SU-DHL-6 (cell line): ENCODE measurements around the gene CXCR5.

ENCODE experiments used
- H2AFZ ChIP-seq: fragments of 200-600 bp; sonication (generic); 2 replicates; pipeline ENCODE4 v1.6.1; 2014; ENCODE audit warnings: low read depth, mild to moderate bottlenecking, moderate library complexity, mixed read lengths, antibody characterized with exemption, low read length; ENCODE audit not compliant: severe bottlenecking
- H3F3A ChIP-seq: fragments of 200-600 bp; shearing (Covaris generic); 2 replicates; pipeline ENCODE4 v1.6.0; 2016; ENCODE audit warnings: antibody characterized with exemption, mild to moderate bottlenecking; ENCODE audit not compliant: insufficient read depth
- H3K27ac ChIP-seq: fragments of 200-600 bp; sonication (generic); 2 replicates; pipeline ENCODE4 v1.5.1; 2016; ENCODE audit warnings: low read depth, mild to moderate bottlenecking, low read length, moderate library complexity, mixed read lengths
- H3K27me3 ChIP-seq: fragments of 200-600 bp; sonication (generic), shearing (Covaris generic); 2 replicates; pipeline ENCODE4 v1.6.0; 2014; ENCODE audit warnings: mild to moderate bottlenecking, low read length
- H3K36me3 ChIP-seq: fragments of 200-600 bp; sonication (generic); 2 replicates; pipeline ENCODE4 v1.6.1; 2014; ENCODE audit warnings: mild to moderate bottlenecking, low read length, mixed read lengths
- H3K4me2 ChIP-seq: fragments of 300-600, 200-600 bp; shearing (Covaris generic), sonication (generic); 2 replicates; pipeline ENCODE4 v1.6.0; 2014; ENCODE audit warnings: low read length, low read depth, mild to moderate bottlenecking; ENCODE audit not compliant: poor library complexity, severe bottlenecking
- H3K4me3 ChIP-seq: fragments of 200-600 bp; sonication (generic); 2 replicates; pipeline ENCODE4 v1.5.1; 2014; ENCODE audit warnings: antibody characterized with exemption, low read length, mild to moderate bottlenecking, mixed read lengths; ENCODE audit not compliant: insufficient read depth, poor library complexity, severe bottlenecking
- H3K79me2 ChIP-seq: fragments of 200-600 bp; sonication (generic); 2 replicates; pipeline ENCODE4 v1.6.1; 2014; ENCODE audit warnings: mild to moderate bottlenecking, low read length, moderate library complexity; ENCODE audit not compliant: insufficient read depth
- H3K9ac ChIP-seq: fragments of 200-600 bp; sonication (generic); 2 replicates; pipeline ENCODE4 v1.7.0; 2014; ENCODE audit warnings: mild to moderate bottlenecking, low read length
- H3K9me2 ChIP-seq: fragments of 200-600 bp; sonication (generic); replicated peaks from 2 replicates; pipeline ENCODE4 v1.6.1; 2014; ENCODE audit warnings: low read length; ENCODE audit not compliant: insufficient read depth
- H3K9me3 ChIP-seq: fragments of 200-600 bp; sonication (generic); 2 replicates; pipeline ENCODE4 v1.6.1; 2014; ENCODE audit warnings: low read length, mixed read lengths; ENCODE audit not compliant: insufficient read depth
- H4K20me1 ChIP-seq: fragments of 200-600 bp; sonication (generic); 2 replicates; pipeline ENCODE4 v1.6.1; 2014; ENCODE audit warnings: low read depth, mild to moderate bottlenecking, antibody characterized with exemption, low read length, moderate library complexity, mixed read lengths
- CTCF ChIP-seq: fragments of 200-600 bp; sonication (generic); IDR thresholded peaks from one replicate; pipeline ENCODE4 v1.5.1; 2017; ENCODE audit warnings: antibody characterized with exemption, mild to moderate bottlenecking, low read length, moderate library complexity; ENCODE audit not compliant: insufficient read depth, poor library complexity, severe bottlenecking
- EZH2phosphoT487 ChIP-seq: fragments of 200-600 bp; sonication (generic), shearing (Covaris generic); conservative IDR thresholded peaks from 2 replicates; pipeline ENCODE4 v1.6.1; 2018; ENCODE audit warnings: mild to moderate bottlenecking, antibody characterized with exemption, low read length, moderate library complexity, mixed read lengths

The CXCR5 gene

GRCh38 chr11:118914987-118915386, 31.3 kb downstream of the CXCR5 start:
- Histone ChIP-seq H3K4me2 (peak overlapping the region; percentile 4), H4K20me1 (no peaks in the 10 kb centered on the region), H3K4me3 (no peak overlapping the region), H3K9me2 (no peaks in the 10 kb centered on the region), H2AFZ (no peak overlapping the region), H3K9ac (peak overlapping the region; percentile 34; the same call in 1 of the 2 replicates), H3K27ac (peak overlapping the region; percentile 80), H3K27me3 (no peaks in the 10 kb centered on the region), H3K9me3 (no peaks in the 10 kb centered on the region), H3F3A (peaks cover 8% of the 10 kb centered on the region), H3K79me2 (no peaks in the 10 kb centered on the region), H3K36me3 (no peaks in the 10 kb centered on the region)
- TF ChIP-seq CTCF, result no peak
- no peak for TF ChIP-seq EZH2phosphoT487

- Histone ChIP-seq H3K27ac (peak overlapping the region; percentile 80), H3K79me2 (no peaks in the 10 kb centered on the region), H3K9me2 (no peaks in the 10 kb centered on the region), H3K4me3 (no peak overlapping the region), H3K9ac (no peak overlapping the region), H2AFZ (no peak overlapping the region), H3K4me2 (peak overlapping the region; percentile 4), H3K9me3 (no peaks in the 10 kb centered on the region), H3K27me3 (no peaks in the 10 kb centered on the region), H3F3A (peaks cover 8% of the 10 kb centered on the region), H3K36me3 (no peaks in the 10 kb centered on the region), H4K20me1 (no peaks in the 10 kb centered on the region)
- TF ChIP-seq CTCF (no peak), EZH2phosphoT487 (no peak)
Observed at GRCh38 chr11:118915396-118915795, 31.7 kb downstream of the CXCR5 start.

GRCh38 chr11:118915941-118916841, 32.5 kb downstream of the CXCR5 start:
- Histone ChIP-seq H3K9ac (no peak overlapping the region), H3K9me3 (no peaks in the 10 kb centered on the region), H2AFZ (no peak overlapping the region), H3K36me3 (no peaks in the 10 kb centered on the region), H3K79me2 (no peaks in the 10 kb centered on the region), H3K4me2 (no peak overlapping the region), H3K27ac (no peak overlapping the region), H3K27me3 (no peaks in the 10 kb centered on the region), H3F3A (peaks cover 8% of the 10 kb centered on the region), H4K20me1 (no peaks in the 10 kb centered on the region), H3K9me2 (no peaks in the 10 kb centered on the region), H3K4me3 (no peak overlapping the region)
- TF ChIP-seq CTCF (no peak), EZH2phosphoT487 (no peak)
